ENCODE data around the gene PDZD7.
"Not testable (repeated sequence)": the region's sequence is repeated elsewhere in the genome, so short reads cannot be mapped to it uniquely, and the experiment has no call there.

PDZD7 gene

DNA sequence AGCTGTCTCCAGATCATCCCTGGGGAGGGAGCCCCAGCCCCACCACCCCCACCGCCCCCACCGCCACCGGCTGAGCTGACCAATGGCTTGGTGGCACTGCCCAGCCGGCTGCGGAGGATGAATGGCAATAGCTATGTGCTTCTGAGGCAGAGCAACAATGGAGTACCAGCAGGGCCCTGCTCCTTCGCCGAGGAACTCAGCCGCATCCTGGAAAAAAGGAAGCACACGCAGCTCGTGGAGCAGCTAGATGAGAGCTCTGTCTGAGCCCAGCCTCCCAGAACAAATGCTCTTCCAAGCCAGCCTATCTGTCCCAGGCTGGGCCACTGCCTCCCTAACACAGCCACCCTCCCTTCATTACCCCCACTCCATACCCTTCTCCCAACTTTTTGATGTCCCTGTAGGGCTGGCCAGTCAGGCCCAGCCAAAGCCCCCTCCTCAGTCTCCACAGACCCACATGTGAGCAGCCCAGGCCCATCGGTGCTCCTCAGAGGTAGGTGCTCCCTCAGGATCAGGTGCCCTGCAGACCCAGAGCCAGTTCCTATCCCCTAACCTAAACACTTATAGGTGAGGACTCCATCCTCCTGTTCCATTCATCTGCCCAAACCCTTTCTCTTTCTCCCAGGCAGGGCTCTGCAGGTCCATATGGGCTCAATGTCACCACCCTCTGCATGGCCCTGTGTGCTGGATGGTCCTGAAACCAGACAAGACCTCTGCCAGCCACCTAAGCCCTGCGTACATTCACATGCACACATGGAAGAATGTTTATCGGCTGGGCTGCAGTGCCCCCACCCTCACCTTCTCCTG lies 46.9 kb downstream of the PDZD7 start:
- no peak for DNase-seq (ENCODE audit: low read depth in 2 of 2)

DNA sequence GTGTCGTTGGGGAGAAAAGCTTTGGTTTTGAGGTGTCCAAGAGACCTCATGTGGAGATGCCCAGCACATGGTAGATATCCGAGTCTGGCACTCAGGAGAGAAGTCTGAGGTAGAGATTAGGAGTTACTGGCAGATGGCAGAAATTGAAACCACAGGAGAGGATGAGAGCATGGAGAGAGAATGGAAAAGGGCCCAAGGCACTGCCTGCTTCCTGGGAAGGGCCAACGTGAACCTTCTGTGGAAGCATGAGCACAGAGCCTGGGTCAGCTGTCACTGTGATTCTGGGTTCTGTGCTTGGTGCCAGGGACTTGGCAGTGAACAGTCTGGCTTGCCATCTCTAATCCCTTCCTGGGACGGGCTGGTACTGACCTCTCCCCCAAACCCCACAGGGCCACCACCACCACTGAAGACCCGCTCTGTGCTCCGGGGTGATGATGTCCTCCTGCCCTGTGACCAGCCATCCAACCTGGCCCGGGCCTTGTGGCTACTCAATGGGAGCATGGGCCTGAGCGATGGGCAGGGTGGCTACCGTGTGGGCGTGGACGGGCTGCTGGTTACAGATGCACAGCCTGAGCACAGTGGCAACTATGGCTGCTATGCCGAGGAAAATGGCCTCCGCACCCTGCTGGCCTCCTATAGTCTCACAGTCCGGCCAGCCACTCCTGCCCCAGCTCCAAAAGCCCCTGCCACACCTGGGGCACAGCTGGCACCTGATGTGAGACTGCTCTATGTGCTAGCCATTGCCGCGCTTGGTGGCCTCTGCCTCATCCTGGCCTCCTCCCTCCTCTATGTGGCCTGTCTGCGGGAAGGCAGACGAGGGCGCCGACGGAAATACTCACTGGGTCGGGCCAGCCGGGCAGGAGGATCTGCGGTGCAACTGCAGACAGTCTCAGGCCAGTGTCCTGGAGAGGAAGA lies 47.8 kb downstream of the PDZD7 start:
- no peak for DNase-seq (ENCODE audit: low read depth in 2 of 2)

DNA sequence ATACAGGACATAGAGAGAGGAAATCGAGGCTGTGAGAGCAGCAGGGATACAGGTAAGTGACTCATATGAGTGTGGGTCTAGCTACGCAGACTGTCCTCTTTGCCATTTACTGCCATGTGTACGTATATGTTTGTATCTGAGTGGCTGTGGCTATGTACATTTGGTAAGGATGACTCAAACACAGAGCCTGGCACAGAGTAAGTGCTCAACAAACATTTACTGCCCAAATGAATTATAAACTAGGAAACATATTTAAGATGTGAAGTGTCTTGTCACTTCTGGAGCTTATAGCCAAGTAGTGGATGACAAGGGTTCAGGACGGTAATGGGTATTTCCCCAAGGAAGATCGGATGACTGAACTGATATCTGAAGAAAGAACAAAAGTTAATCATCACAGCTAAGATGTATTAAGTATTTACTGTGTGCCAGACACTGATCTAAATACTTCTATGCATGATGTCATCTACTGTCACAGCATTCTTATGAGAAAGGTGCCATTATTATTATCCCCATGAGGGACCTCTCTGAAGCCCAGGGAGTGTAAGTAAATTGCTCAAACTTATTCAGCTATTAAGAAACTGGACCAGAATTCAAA lies 49.7 kb downstream of the PDZD7 start:
- DNase-seq (ENCODE audit: low read depth in 2 of 2) = no peak

DNA sequence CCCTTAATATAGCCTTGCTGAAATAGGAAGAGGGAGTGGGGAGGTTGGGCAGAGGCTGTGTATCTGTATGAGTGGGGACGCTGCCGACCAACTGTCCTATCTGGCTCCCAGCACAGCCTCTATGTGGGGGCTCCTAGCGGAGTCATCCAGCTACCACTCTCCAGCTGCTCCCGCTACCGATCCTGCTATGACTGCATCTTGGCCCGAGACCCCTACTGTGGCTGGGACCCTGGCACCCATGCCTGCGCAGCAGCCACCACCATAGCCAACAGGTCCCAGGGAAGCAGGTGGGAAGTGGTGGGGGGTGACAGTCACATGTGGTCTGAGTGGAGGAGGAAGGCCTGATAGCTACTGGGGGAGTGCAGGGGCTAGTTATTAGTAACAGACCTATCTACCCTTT lies 50.2 kb downstream of the PDZD7 start:
- DNase-seq (ENCODE audit: low read depth in 2 of 2) = no peak

DNA sequence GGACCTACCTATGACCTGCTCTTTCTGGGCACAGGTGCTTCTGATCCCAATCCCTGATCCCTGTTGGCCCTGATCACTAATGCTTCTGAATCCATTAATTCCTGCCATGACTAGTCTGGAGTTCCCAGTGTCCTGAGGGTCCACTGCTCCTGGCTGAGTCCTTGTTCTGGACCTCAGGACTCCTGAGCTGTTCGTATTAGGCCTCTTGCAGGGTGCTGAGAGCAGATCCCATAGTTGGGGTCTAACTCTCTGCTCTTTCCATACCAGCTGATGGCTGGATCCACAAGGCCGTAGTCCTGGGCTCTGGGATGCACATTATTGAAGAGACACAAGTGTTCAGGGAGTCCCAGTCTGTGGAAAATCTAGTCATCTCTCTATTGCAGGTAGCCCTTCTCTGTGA lies 50.6 kb downstream of the PDZD7 start:
- DNase-seq (ENCODE audit: low read depth in 2 of 2) = no peak

DNA sequence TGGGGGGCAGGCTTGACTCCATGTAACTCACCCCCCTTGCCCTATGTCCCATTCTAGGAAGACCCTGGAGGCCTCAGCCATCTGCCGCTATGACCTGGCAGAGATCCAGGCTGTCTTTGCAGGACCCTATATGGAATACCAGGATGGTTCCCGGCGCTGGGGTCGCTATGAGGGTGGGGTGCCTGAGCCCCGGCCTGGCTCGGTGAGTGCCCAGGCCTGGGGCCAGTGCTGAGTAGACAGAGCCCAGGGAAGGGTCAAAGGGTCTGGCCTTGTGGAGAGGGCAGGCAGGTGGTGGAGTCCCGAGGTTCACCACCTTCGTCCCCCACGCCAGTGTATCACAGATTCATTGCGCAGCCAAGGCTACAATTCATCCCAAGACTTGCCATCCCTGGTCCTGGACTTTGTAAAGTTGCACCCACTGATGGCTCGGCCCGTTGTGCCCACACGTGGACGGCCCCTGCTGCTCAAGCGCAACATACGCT lies 51.1 kb downstream of the PDZD7 start:
- no peak for DNase-seq (ENCODE audit: low read depth in 2 of 2)

DNA sequence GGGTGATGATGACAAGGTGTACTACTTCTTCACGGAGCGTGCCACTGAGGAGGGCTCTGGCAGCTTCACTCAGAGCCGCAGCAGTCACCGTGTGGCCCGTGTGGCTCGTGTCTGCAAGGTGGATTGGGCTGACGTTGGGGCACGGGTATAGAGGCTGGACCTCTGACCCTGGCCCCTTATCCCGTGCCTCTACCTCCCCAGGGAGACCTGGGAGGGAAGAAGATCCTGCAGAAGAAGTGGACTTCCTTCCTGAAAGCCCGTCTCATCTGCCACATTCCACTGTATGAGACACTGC lies 52.1 kb downstream of the PDZD7 start:
- no peak for DNase-seq (ENCODE audit: low read depth in 2 of 2)

DNA sequence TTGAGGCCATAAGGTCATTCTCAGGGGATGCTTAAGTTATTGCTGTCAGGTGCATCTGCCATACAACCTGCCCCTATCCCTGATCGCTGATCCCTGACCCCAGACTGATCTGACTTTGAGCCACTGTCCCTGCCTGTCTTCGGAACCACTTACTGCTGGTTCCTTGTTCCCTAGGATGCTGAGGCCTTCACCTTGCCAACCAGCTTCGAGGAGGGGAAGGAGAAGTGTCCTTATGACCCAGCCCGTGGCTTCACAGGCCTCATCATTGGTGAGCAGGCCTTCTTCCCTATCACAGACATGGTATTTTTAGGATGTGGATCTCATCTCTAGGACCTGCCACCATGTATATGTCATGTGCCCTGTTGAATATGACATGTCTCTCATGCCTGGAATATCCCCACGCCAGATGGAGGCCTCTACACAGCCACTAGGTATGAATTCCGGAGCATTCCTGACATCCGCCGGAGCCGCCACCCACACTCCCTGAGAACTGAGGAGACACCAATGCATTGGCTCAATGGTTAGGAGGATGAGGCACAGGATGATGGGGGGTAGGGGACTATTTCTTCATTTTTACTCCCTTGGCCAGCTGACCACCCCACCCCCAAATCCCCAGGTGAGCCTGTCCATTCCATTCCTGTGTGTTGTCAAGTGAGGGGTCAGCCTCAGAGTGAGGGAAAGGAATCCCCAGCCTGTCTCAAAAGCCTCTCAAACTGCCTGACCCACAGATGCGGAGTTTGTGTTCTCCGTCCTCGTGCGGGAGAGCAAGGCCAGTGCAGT lies 52.6 kb downstream of the PDZD7 start:
- no peak for DNase-seq (ENCODE audit: low read depth in 2 of 2)

DNA sequence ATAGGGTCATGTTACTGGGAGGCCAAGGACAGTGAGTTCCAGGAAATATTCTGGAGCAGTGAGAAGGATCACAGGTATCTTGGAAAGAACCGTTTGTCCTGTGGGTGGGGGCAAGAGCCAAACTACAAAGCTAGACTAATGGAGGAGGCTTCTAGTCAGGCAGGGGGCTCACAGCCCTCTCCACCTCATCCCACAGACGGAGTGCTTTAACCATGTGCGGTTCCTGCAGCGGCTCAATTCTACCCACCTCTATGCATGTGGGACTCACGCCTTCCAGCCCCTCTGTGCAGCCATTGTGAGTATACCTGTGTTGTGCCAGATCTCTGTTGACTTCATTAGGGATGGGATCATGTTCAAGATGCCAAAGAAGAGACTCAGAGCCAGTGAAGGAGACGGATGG lies 53.5 kb downstream of the PDZD7 start:
- DNase-seq (ENCODE audit: low read depth in 2 of 2) = no peak

DNA sequence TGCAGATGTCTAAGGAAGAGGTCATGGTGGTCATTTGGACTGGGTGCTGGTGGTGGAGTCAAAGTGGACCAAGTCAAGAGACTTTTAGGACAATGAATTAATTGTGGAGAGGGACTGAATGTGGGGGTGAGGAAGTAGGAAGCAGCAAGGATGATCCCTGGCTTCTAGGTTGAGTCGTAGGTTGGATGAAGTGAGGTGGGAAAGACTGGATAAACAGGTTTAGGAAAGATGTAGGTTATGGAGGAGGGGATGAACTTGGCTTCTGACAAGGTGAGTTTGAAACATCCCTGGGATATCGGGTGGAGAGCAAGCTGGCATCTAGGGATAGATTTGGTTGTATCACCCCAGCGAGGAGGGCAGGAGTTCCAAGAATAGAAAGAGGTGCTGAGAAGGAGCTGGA lies 54.0 kb downstream of the PDZD7 start:
- DNase-seq (ENCODE audit: low read depth in 2 of 2) = no peak

DNA sequence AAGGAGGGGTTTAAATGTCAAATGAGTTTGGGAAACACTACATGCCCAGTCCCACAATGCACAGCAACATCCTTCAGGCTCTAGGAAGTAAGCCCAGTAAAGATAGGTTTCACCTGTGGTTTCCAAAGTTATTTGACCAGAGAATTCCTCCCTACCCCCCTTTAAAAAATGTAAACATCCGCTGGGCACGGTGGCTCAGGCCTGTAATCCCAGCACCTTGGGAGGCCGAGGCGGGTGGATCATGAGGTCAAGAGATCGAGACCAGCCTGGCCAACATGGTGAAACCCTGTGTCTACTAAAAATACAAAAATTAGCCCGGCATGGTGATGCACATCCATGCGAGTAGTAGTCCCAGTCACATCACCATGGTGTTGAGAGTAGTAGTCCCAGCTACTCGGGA lies 55.5 kb downstream of the PDZD7 start:
- not testable (repeated sequence) for DNase-seq (ENCODE audit: low read depth in 2 of 2)

DNA sequence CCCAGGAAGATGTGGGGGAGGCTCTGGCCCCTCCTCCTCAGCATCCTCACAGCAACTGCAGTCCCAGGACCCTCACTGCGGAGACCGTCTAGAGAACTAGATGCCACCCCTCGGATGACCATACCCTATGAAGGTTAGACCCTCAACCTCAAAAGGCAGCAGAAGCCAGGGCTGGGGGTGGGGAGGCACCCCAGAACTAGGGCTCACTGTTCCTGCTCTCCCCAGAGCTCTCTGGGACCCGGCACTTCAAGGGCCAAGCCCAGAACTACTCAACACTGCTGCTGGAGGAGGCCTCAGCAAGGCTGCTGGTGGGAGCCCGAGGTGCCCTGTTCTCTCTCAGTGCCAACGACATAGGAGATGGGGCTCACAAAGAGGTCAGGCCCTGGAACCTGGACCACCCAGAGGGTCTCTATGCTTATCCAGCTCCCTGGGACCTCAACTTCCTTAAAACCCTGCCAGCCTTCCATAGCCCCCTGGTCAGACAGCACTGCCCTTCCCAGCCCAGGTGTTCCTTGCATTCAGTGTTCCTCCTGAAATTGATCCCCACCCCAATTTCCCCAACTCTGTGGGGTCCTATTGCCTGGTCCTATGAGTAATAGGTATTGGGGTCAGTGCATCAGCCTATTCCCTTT lies 57.9 kb downstream of the PDZD7 start:
- no peak for DNase-seq (ENCODE audit: low read depth in 2 of 2)

DNA sequence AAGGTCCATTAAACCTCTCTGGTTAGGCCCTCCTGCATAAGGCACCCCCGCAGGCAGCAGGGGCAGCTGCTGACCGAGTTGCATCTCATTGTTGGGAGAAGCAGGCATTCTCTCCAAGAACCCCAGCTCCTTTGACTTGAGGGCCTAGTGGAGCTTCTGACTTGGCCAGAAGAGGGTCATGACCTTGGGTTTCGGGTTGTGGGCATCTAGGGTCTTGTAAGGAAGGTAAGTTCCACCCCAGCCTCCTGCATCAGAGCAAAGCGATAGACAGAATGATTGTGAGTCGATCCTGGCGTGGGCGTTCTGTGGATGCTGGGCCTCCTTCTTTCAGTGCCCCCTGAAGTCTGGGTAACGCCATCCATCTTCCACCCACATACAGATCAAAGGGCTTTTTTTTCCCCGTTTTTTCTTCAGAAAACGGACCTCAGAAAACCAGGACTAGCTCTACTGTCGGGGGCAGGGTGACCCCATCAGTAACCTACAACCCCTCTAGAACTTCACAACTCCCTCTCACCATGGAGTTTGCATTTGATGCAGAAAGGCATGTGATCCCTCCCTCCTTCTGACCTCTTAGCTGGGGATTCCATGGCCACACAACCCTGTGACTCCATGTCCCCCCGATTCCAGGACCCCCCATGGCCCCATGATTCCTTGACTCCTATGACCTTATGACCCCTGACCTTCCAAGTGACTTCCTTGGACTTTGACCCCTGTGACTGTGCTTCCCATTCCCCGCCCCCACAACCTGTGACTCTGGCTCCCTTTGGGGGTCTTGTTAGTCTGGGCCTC lies 58.6 kb downstream of the PDZD7 start:
- DNase-seq (ENCODE audit: low read depth in 2 of 2) = no peak

DNA sequence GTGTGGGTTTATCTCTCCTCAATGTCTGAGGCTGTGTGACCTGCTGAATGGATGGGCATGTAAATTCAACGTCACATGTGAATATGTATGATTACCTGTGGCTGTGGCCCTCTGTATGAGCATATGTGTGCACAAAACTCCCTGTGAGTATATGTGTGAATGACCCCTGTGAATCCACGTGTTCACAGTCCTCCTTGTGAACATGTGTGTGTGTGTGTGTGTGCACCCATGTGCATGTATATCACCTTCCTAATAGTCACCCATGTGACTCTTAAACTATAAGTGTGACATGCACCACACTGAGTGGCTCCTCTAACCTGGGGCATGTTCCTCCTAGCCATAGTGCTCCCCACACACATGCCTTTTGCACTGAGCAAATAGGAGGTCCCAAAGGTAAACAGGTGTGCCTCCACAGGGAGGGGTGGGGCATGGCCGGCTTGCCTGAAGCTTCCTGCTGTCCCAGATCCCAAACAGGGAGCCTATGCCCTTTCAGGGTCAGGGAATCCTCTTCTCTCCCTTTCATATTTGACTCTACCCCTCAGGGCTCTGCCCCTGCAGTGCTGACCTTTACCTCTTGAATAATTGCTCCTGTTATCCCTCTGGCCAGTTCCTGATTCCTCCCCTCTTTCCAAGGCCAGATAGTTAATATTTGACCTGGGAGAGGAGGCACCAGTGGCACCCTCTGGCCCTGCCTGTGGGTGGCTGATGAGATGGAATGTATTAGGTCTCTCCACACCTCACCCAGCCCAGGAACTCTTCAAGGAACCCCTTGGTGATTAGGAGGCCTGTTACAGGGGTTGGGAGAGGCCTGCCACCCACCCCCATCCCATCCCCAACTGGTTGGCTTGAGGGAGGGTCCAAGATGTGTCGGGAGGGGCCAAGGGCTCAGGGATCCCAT lies 59.8 kb downstream of the PDZD7 start:
- DNase-seq (ENCODE audit: low read depth in 2 of 2) = no peak

DNA sequence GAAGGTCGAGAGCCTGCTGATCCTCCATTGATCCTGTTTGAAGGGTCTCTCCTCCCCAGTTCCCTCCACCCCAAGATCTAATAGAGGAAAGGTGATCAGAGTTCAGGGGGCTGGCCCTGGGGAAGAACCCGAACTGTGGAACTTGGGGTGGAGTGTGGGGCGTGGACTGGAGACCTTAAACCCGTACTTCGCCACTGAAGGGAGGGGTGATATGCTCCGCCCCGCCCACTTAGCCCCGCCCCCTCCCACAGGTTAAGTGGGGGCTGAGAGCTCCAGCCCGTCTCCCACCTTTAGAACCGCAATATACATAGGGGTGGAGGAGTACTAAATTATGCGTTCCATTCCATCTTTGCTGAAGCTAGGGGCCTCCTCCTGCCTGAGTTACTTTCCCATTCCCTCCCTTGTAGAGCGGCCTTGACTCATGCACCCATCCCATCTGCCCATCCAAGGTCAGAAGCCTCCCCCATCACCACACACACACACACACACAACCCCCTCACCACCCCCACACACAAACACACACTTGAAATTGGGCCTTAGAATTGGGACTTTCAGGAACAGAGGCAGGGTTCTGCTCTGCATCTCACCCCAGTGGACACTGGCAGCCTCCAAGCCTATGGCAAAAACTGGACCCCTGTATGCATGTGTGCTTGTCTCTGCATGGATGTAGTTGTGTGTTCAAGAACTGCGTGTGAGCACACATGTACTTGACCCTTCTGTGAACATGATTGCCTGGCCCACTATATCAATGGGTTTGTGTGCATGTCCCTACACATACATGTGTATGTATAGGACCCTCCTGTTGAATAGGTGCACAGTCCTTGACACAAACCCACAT lies 60.6 kb downstream of the PDZD7 start:
- no peak for DNase-seq (ENCODE audit: low read depth in 2 of 2)

DNA sequence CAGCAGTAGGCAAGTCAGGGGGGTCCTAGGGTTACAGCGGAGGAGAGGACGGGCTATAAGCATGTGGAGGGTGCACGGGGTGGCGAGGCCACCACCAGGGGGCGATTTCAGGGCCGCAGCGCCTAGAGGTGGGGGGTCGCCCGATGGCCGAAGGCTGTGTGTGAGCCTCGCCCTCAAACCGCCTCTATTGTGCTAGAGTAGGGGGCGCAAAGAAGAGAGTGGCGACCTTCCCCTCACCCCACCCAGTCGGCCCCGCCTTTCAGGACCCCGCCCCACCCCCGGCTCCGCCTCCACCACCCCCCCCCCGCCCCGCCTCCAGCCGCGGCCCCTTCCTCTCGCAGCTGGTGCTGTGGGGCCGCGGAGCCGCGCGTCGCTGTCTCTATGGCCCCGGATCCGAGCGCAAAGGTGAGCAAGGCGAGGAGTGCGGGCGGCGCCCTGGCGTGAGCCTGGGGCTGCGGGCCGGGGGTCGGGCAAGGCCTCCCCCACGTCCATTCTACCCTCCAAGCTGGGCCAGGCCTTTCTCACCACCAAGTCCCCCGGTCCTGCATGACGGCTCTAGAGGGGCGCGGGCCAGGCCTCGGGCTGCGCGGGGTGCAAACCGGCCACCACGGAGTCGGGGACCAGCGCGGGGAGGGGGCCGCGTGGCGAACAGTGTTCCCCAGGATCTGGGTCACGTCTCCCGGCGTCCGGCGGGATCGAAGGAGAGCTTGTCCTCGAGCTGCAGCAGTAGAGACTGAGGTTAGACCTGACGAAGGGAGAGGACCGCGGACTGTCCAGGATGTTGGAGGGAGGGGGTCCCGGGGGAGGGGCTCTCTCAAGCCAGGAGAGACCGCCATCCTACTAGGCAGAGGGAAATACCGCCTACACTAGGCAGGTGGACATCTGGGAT lies 61.5 kb downstream of the PDZD7 start, which contains the start of gene SEMA4G:
SEMA4G (plus strand) TSS at position 318 of the 889 bp plus-strand sequence. CDS start 3,409 bp downstream, outside the sequence.
- peak in 1 of 2 donors; percentile 22 for DNase-seq (ENCODE audit: low read depth in 2 of 2)

DNA sequence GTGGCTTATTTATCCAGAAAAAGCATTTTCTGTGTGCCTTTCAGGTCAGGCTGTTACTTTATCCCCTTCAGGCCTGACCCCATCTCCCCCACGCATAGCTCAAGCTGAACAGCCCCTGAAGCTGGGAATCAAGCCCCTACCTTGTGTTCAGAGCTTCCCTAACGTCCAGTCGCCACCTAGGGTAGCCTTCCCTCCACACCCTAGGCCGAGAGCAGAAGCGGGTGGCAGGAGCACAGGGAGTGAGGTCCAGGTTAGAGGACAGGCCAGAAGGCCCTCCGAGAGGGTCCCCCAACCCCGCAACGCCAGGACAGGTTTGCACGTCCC lies 62.1 kb downstream of the PDZD7 start:
- no peak for DNase-seq (ENCODE audit: low read depth in 2 of 2)
